H9 (cell line): ENCODE measurements around the gene DNAJC17. TPM values are rescaled to one million over a fixed set of nuclear protein-coding genes. Genes with fewer than 3 reads are reported as not detected.

Experiments used
- DNase-seq: peaks from one replicate; pipeline ENCODE4 v3.0.0-alpha.2; 2017
- H2AFZ ChIP-seq: one replicate; pipeline ENCODE4 v1.6.1; 2013; ENCODE audit warnings: mild to moderate bottlenecking, low read length, control low read depth, moderate library complexity
- H2AK5ac ChIP-seq: 2 replicates; pipeline ENCODE4 v1.6.1; 2013; ENCODE audit warnings: low read length, control low read depth, mixed read lengths; ENCODE audit not compliant: insufficient read length
- H2BK120ac ChIP-seq: one replicate; pipeline ENCODE4 v1.6.1; 2013; ENCODE audit warnings: low read depth, mild to moderate bottlenecking, low read length, control low read depth, inconsistent platforms; ENCODE audit not compliant: poor library complexity, severe bottlenecking
- H2BK12ac ChIP-seq: 2 replicates; pipeline ENCODE4 v1.6.1; 2013; ENCODE audit warnings: low read length, control low read depth, mixed read lengths, low read depth; ENCODE audit not compliant: insufficient read length
- H2BK15ac ChIP-seq: 2 replicates; pipeline ENCODE4 v1.6.1; 2013; ENCODE audit warnings: low read depth, low read length, control low read depth
- H2BK20ac ChIP-seq: one replicate; pipeline ENCODE4 v1.6.1; 2013; ENCODE audit warnings: low read depth, mild to moderate bottlenecking, low read length, control low read depth, inconsistent platforms; ENCODE audit not compliant: poor library complexity, severe bottlenecking
- H2BK5ac ChIP-seq: 2 replicates; pipeline ENCODE4 v1.6.1; 2013; ENCODE audit warnings: low read length, control low read depth, mixed read lengths; ENCODE audit not compliant: insufficient read length
- H3K14ac ChIP-seq: 2 replicates; pipeline ENCODE4 v1.6.1; 2013; ENCODE audit warnings: low read length, control low read depth; ENCODE audit not compliant: insufficient read depth
- H3K18ac ChIP-seq: 2 replicates; pipeline ENCODE4 v1.6.1; 2013; ENCODE audit warnings: low read depth, mild to moderate bottlenecking, mixed read lengths, low read length, control low read depth; ENCODE audit not compliant: insufficient read length
- H3K23ac ChIP-seq: 2 replicates; pipeline ENCODE4 v1.6.1; 2013; ENCODE audit warnings: low read length, control low read depth, mixed read lengths, low read depth; ENCODE audit not compliant: insufficient read length
- H3K23me2 ChIP-seq: 2 replicates; pipeline ENCODE4 v1.6.1; 2013; ENCODE audit warnings: low read depth, mild to moderate bottlenecking, mixed read lengths, low read length, control low read depth; ENCODE audit not compliant: insufficient read length, poor library complexity, severe bottlenecking
- H3K27ac ChIP-seq: 2 replicates; pipeline ENCODE4 v1.5.1; 2013; ENCODE audit warnings: low read length, control low read depth, mixed read lengths, low read depth; ENCODE audit not compliant: insufficient read length
- H3K27me3 ChIP-seq: 2 replicates; pipeline ENCODE4 v1.6.1; 2013; ENCODE audit warnings: low read length, control low read depth, inconsistent platforms; ENCODE audit not compliant: insufficient read depth
- H3K4ac ChIP-seq: 2 replicates; pipeline ENCODE4 v1.6.1; 2013; ENCODE audit warnings: low read depth, mild to moderate bottlenecking, control low read depth, inconsistent platforms, low read length, moderate library complexity
- H3K4me1 ChIP-seq: 2 replicates; pipeline ENCODE4 v1.6.1; 2013; ENCODE audit warnings: low read length, control low read depth, inconsistent platforms; ENCODE audit not compliant: insufficient read depth
- H3K4me2 ChIP-seq: 2 replicates; pipeline ENCODE4 v1.6.1; 2013; ENCODE audit warnings: low read length, control low read depth, mixed read lengths; ENCODE audit not compliant: insufficient read length, insufficient read depth
- H3K56ac ChIP-seq: 2 replicates; pipeline ENCODE4 v1.6.1; 2013; ENCODE audit warnings: low read depth, mild to moderate bottlenecking, mixed read lengths, low read length, control low read depth; ENCODE audit not compliant: insufficient read length
- H3K79me1 ChIP-seq: 2 replicates; pipeline ENCODE4 v1.6.1; 2013; ENCODE audit warnings: low read depth, mild to moderate bottlenecking, moderate library complexity, low read length, control low read depth, inconsistent platforms; ENCODE audit not compliant: insufficient read depth, poor library complexity, severe bottlenecking
- H3K79me2 ChIP-seq: 2 replicates; pipeline ENCODE4 v1.6.1; 2013; ENCODE audit warnings: low read length, control low read depth, inconsistent platforms; ENCODE audit not compliant: insufficient read depth
- H3K9ac ChIP-seq: 2 replicates; pipeline ENCODE4 v1.6.1; 2013; ENCODE audit warnings: low read length, control low read depth, mixed read lengths; ENCODE audit not compliant: insufficient read length; ENCODE audit errors: extremely low read depth
- H3K9me3 ChIP-seq: one replicate; pipeline ENCODE4 v1.6.1; 2013; ENCODE audit warnings: low read depth, low read length, inconsistent platforms; ENCODE audit not compliant: control insufficient read depth
- H3T11ph ChIP-seq: one replicate; pipeline ENCODE4 v1.6.1; 2013; ENCODE audit warnings: mild to moderate bottlenecking, low read length, control low read depth, inconsistent platforms
- H4K20me1 ChIP-seq: one replicate; pipeline ENCODE4 v1.6.1; 2013; ENCODE audit not compliant: control insufficient read depth, insufficient read length, insufficient read depth
- H4K5ac ChIP-seq: 2 replicates; pipeline ENCODE4 v1.6.1; 2013; ENCODE audit warnings: low read depth, mild to moderate bottlenecking, mixed read lengths, low read length, control low read depth; ENCODE audit not compliant: insufficient read length
- H4K8ac ChIP-seq: replicated peaks from 2 replicates; pipeline ENCODE4 v1.6.1; 2013; ENCODE audit warnings: low read length, control low read depth, mixed read lengths, low read depth; ENCODE audit not compliant: insufficient read length
- H4K91ac ChIP-seq: 2 replicates; pipeline ENCODE4 v1.6.1; 2013; ENCODE audit warnings: low read depth, mild to moderate bottlenecking, moderate library complexity, mixed read lengths, low read length, control low read depth; ENCODE audit not compliant: insufficient read length
- H3K27ac Mint-ChIP-seq, 3 experiments: 2 replicates in 2 of 3; 3 replicates in 1 of 3; pipeline ENCODE4 v1.8.0; 2020 to 2021; ENCODE audit warnings: mixed read lengths in 3 of 3, mild to moderate bottlenecking in 1 of 3, moderate library complexity in 1 of 3
- H3K27me3 Mint-ChIP-seq: 2 replicates; pipeline ENCODE4 v1.8.0; 2021; ENCODE audit warnings: low read depth, mild to moderate bottlenecking, moderate library complexity, mixed read lengths
- H3K36me3 Mint-ChIP-seq, 3 experiments: 2 replicates in 2 of 3; 3 replicates in 1 of 3; pipeline ENCODE4 v1.8.0; 2020 to 2021; ENCODE audit warnings: low read depth in 3 of 3, mixed read lengths in 3 of 3; ENCODE audit not compliant: insufficient read depth in 1 of 3
- H3K4me1 Mint-ChIP-seq, 2 experiments: 2 replicates each; pipeline ENCODE4 v1.8.0; 2020; ENCODE audit warnings: mixed read lengths in 2 of 2
- H3K4me3 Mint-ChIP-seq, 2 experiments: 2 replicates in 1 of 2; 3 replicates in 1 of 2; pipeline ENCODE4 v1.8.0; 2020 to 2021; ENCODE audit warnings: mild to moderate bottlenecking in 2 of 2, mixed read lengths in 2 of 2, moderate library complexity in 1 of 2
- H3K9me3 Mint-ChIP-seq, 2 experiments: 2 replicates in 1 of 2; 3 replicates in 1 of 2; pipeline ENCODE4 v1.8.0; 2020; ENCODE audit warnings: mild to moderate bottlenecking in 2 of 2, mixed read lengths in 2 of 2, moderate library complexity in 1 of 2
- CTCF ChIP-seq: fragments of 200-600 bp; sonication (generic); conservative IDR thresholded peaks from 3 replicates; pipeline ENCODE4 v1.8.0; 2021; ENCODE audit warnings: antibody characterized with exemption, mild to moderate bottlenecking
- WGBS: extraction: QIAGEN DNeasy Blood & Tissue Kit; methylation state at CpG from one replicate; pipeline ENCODE4 v1.1.7; 2013; ENCODE audit warnings: missing lambda C conversion rate, low lambda C conversion rate, mixed read lengths; ENCODE audit not compliant: insufficient read length; ENCODE audit errors: extremely low coverage; 5-methylcytosine and 5-hydroxymethylcytosine counted together
- total RNA-seq: library from RNA; stranded (reverse); gene quantifications from 2 replicates; pipeline ENCODE4 v1.2.1, GENCODE V29; 2021

Gene DNAJC17
- total RNA-seq, 1 experiment from 2014 or later = 38.3 TPM

GRCh38 chr15:40843885-40844695 is 36.8 kb upstream of the DNAJC17 start, which contains the start of gene SPINT1:
SPINT1 (plus strand) TSS chr15:40844048; CDS start chr15:40844555, 507 bp downstream.
- WGBS = no CpG with 5 or more reads among the region's 89 CpGs
- H2BK12ac ChIP-seq = no peak within 1 kb of the TSS
- H2BK15ac ChIP-seq = no peak within 1 kb of the TSS
- H2BK120ac ChIP-seq = no peak within 1 kb of the TSS
- H2BK5ac ChIP-seq = no peak within 1 kb of the TSS
- no peak within 1 kb of the TSS for H3K27ac ChIP-seq
- H3K14ac ChIP-seq = peak within 1 kb of the TSS; percentile 76
- H3K79me1 ChIP-seq = peaks cover 5% of the 10 kb centered on the region
- Mint-ChIP-seq H3K4me1 (peaks cover 41% of the 10 kb centered on the region in 2 experiments), H3K27me3 (peaks cover 4% of the 10 kb centered on the region), H3K4me3 (peak within 1 kb of the TSS; percentile 94), H3K36me3 (peaks cover 16 to 32% (median 24%) of the 10 kb centered on the region in 3 experiments), H3K27ac (peak within 1 kb of the TSS; percentile 40 to 95 (median 87); a peak in 6 of 7 replicates), H3K9me3 (no peaks in the 10 kb centered on the region)
- H3K79me2 ChIP-seq = peaks cover 8% of the 10 kb centered on the region; the same call in 1 of the 2 replicates
- H3K56ac ChIP-seq = no peak within 1 kb of the TSS
- H4K5ac ChIP-seq = no peak within 1 kb of the TSS
- no peak within 1 kb of the TSS for H2BK20ac ChIP-seq
- no peaks in the 10 kb centered on the region for H3K9me3 ChIP-seq
- no peak within 1 kb of the TSS for H4K91ac ChIP-seq
- peak within 1 kb of the TSS; percentile 95 for H3K4me2 ChIP-seq
- peaks cover 17% of the 10 kb centered on the region for H3K4me1 ChIP-seq
- peaks cover 11% of the 10 kb centered on the region for H3K23me2 ChIP-seq
- H3K18ac ChIP-seq = peak within 1 kb of the TSS; percentile 52
- no peaks in the 10 kb centered on the region for H3K27me3 ChIP-seq
- H2AFZ ChIP-seq = no peak within 1 kb of the TSS
- H3K23ac ChIP-seq = no peak within 1 kb of the TSS
- H4K8ac ChIP-seq = no peak within 1 kb of the TSS
- H3K9ac ChIP-seq = peak within 1 kb of the TSS; percentile 56
- H3K4ac ChIP-seq = no peak within 1 kb of the TSS
- no peak within 1 kb of the TSS for H2AK5ac ChIP-seq
- no peaks in the 10 kb centered on the region for H4K20me1 ChIP-seq
- DNase-seq = peak; percentile 63
- no peak; the same call in 2 of the 3 replicates for TF ChIP-seq CTCF
- H3T11ph ChIP-seq = no peak within 1 kb of the TSS
